KBM-7 (cell line): ENCODE measurements around the gene ZXDC.

Experiments
- DNase-seq: peaks from one replicate; pipeline ENCODE4 v3.0.0-alpha.2; 2015
- in situ Hi-C: fragments of 300-500 bp; cut with MboI; formaldehyde crosslinking; loops from 2 replicates; pipeline ENCODE4 v1.14.3; 2020; ENCODE audit warnings: low sequenced_read_pairs, low pct_unique_long_range_greater_than_20kb, mixed read lengths

Gene ZXDC

DNA sequence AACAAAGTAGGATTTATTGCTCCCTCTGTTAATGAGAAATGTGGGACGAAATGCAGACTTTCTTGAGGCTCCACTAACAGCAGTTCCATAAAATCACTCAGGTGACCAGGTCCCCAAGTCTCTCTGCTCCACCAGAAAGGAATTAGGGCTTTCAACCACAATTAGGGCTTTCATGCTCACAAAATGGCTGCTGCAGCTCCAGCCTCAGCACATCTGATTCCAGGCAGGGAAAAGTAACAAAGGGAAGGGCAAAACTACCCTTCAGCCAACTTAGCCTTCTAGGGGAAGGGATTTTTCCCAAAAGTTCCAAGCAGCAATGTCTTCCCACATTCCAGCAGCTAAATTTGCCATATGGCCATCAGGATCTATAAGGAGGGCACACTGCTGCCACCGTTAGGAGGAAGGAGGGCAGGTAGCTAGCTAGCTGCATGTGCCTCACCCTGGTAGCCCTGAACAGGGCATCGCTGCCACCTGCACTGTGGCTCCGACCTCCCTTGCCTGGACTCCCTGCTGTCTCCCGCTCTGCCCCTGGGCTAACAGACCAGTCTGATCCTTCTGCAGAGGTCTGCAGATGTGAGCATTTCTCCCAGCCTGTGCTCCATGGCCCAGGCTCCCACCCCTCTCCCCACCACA lies 68.2 kb downstream of the ZXDC start:
- in situ Hi-C loops = no loop called here
- no peak for DNase-seq

DNA sequence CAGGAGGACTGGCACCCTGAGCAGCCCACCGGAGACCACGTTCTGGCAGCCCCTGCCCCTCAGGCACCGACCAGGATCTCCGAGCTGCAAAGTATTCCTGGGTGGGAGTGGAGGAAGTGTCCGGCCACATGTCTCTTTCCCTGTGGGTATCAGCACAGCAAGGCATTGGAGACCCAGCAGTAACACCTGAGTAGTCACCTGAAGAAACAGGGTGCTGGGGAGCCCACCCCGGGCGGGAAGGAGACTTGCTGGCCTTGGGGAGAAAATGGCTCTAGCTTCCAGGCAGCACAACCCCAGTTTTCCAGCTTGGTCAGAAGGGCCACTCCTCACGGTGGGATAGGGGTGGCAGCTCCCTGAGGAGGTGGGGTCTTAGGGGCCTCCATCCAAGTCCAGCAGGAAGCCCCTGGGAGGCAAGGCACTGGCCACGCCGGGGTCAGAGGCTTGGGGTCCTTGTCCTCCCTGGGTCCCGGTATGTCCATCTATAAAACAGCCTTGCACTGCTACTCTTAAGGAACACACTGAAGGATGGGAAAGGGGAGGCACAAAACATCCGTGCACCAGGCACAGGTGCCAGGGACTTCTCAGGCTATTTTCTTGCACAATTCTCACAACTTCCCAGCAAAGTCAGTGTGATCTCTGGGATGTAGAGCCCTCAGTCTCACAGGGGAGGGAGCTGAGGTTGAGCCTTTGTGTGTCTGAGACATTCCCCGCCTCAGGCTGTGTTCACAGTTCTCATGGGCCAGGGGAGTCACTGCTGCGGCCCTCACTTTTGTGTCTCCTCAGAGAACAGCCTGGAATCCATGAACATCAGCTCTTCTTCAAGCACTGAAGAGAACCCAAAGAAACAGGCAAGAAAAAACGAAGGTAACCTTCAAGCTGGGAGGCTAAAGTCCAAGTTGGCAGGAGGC lies 69.0 kb downstream of the ZXDC start:
- no peak for DNase-seq
- in situ Hi-C loops = no loop called here

DNA sequence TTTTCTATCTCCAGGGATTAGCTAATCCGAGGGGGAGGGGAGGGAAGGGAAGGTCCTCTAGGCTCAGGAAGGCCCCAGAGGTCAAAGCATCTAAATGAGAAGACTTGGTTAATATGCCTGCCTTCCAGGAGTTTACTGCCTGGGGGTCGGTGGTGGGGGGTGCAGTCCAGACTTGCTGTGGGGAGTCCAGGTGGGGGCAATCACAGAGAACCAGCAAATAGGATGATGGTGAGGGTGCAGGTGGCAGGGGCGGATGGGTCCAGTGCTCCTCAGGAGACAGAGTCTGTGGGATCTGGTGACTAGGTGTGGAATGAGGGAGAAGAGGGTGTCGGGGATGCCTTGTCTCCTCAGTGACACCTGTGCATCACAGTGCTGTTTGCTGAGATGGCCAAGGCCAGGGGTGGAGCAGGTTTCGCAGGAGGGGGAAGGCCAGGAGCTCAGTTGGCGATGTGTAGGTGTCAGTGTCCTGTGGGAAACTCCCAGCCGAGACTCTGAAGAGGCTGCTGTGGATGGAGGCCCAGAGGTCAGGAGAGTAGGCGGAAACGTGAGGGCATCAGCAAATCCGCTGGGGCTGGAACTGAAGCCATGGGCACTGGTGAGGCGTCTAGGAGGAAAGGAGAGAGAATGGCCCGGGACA lies 72.9 kb downstream of the ZXDC start:
- DNase-seq = no peak
- in situ Hi-C loops = no loop called here

DNA sequence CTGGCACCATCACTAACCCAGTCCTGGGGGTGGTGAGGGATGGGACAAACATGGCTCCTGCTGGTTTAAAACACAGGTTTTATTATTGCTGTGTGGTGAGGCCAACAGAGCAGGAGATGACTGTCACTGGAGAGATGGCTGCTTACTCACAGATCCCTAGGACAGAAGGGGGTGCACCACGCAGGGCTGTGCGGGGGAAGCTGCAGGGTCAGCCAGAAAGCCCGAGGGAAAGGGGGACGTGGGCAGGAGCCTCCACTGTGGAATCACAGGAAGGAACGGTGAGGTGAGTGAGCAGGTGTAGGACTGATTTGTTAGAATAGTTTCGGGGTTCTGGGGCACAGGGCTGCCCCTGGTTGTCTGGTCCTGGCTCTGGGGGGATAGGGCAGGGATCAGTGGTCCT lies 73.5 kb downstream of the ZXDC start:
- in situ Hi-C loops = no loop called here
- no peak for DNase-seq

DNA sequence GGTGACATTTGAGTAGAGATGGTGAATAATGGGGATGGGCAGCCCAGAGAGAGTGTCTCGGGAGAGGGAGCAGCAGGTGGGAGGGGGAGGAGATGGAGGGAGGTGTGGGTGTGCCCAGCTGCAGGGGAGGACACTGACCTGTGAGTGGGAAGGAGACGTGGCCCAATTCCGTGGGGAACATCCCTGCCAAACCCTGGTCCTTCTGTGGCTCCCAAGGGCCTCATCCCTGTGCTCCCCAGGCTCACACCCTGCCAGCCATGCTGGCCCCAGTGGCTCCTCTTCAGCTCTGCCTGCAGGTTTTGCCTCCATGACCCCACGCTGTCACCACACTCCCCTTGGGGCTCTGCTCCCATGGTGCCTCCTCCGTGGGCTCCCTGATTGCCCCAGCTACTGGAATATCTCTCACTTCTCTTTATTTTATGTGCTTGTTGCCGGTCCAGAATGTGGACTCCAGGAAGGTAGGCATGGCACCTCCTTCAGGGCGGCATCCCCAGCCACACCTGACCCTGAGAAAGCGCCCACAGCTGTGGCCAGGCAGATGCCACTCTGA lies 74.0 kb downstream of the ZXDC start:
- in situ Hi-C loops = no loop called here
- DNase-seq = no peak

DNA sequence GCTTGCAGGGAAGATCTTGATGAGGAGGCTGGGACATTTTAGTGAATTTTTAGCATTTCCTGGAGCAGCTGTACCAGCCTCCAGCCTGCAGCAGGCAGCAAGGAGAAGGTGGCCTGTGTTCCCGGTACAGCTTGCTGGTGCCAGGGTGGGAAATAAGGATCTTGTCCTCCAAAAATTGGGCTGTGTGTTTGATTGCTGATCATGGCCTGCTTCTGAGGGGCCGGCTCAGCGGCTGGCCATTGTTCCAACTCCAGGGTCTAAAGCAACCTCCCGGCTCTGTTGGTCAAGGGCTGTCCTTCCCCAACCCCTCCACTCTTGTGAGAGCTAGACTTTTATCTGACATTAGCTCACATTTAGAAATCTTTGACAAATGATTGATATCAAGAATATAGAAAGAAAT lies 75.9 kb downstream of the ZXDC start:
- DNase-seq = no peak
- in situ Hi-C loops = no loop called here

DNA sequence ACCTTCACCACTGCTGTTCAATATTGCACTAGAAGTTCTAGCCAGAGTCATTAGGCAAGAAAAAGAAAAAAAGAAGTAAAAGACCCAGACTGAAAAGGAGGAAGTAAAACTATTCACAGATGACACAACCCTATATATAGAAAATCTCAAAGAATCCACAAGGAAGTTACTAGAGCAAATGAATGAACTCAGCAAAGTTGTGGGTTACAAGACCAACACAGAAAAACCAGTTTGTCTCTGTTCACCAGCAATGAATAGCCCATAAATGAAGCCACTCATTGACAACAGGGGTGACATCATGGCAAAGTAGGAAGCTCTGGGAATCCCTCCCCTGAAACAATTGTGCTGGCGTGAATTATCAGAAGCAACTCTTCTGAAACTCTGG lies 76.3 kb downstream of the ZXDC start:
- in situ Hi-C loops = no loop called here

DNA sequence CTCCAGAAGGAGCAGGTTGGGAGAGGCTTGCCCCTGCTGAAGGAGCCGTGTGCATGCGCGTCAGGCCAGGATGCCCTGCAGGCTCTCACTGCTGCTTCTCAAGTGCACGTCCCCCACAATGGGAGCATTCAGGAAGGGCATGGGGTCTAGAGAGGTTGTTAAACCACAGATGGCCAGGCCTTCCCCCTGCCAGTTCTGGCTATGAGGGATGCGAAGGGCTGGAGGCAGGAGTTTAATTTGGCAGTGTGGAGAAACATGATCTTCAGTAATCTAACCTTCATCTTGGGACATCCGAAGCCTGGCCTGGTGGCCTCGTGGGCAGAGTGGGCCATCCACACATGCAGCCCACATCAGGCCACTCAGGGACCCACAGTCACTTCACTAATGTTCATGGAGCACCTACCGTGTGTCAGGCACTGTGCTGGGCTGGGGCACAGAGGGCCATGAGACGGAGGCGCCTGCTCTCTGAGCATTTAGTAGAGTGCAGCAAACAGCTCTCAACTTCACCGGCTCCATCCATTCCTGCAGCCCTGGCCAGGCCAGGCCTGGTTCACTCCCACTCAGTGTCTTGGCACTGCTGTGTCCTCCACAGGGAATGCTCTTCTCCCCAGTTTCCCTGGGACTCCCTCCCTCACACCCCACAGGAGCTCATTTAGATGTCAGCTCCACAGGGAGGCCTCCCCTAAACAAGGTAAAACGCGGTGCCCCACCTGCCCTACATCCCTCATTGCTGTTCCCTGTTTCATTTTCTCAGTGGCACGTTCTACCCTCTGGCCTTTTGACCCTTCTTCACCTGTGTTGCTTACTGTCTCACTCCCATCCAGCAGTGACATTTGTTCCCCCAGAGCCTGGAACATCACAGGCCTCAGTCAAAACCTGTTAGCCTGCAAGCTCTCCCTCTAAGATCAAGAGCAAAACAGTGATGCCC lies 77.0 kb downstream of the ZXDC start:
- in situ Hi-C loops = no loop called here
- no peak for DNase-seq

More for the DNA sequence above, 76.3 kb downstream of the ZXDC start:
- peak; percentile 63 for DNase-seq

DNA sequence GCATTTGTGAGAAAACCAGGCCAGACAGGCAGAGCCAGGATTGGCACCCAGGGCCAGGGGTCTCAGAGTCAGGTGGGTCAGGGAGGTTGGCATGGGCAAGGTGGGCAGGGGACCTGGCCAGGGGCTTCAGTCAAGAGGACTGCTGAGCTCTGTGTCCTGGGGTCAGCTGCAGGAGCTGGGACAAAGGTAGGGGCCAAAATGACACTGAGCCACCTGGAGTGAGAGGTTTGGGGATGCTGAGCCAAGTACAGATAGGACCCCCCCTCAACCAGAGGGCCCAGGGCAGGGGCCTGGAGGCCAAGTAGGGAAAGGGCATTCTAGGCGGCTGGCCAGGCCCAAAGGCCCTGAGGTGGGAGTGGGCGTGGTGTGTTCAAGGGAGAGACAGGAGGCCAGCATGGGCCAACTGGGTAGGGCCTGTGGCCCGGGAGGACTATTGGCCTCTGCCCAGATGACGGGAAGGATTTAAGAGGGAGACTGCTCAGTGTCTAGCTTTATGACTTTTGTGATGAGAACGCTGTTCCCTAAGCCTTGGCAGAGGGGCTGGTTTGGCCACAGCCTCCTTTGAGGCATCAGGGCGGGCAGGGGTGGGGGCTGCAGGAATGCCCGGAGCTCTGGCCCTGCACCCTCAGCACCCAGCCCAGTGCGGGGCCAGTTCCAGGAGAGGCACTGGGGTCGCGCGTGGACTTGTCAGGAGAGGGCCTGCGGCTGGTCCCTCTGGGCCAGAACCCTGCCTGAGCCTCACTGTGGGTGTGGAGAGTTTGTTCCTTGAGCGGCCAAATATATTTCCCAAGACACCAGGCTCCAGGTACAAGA lies 77.9 kb downstream of the ZXDC start:
- in situ Hi-C loops = no loop called here
- DNase-seq = no peak

DNA sequence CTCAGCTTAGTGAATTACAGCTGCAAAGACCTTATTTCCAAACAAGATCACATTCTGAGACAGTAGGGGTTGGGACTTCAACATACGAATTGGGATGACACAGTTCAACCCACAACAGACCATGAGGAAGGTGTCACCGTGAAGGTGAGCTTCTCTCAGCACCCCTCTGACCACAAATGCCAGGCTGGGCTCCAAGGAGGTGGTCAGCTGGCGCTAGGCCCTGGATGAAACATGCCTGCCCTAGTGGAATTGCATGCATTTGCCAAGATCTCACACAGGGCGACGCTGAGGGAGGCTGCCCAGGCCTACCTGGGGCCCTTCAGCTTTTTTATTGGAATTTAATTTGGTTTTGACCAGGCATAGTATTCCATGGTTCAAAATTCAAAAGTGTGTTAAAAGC lies 79.2 kb downstream of the ZXDC start:
- DNase-seq = no peak
- in situ Hi-C loops = no loop called here

DNA sequence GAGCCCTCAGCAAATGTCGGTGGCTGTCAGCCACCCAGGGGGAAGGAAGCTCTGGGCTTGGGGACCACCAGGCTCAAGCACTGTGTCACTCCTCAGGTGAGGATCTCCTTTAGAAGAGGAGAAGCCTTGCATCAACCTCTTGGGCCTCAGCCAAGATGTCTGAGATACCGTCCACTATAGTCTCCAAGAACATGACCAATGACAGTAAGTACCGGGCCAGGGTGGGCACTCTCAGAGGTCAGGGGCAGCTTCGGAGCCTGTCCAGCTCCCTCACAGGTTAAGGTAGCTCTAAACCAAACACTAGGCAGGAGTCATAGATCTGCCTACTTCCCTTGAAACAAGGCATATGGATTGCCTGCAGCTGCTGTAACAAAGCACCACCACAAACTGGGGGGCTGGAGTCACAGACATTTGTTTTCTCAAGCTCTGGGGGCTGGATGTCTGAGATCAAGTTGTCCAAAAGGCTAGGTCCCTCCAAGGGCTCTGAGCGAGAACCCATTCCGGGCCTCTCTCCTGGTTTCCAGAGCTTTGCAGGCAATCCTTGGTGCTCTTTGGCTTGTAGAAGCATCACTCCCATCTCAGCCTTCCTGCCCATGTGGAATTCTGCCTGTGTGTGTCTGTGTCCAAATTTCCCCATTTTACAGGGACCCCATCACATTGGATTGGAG lies 79.7 kb downstream of the ZXDC start:
- in situ Hi-C loops = no loop called here
- DNase-seq = no peak

DNA sequence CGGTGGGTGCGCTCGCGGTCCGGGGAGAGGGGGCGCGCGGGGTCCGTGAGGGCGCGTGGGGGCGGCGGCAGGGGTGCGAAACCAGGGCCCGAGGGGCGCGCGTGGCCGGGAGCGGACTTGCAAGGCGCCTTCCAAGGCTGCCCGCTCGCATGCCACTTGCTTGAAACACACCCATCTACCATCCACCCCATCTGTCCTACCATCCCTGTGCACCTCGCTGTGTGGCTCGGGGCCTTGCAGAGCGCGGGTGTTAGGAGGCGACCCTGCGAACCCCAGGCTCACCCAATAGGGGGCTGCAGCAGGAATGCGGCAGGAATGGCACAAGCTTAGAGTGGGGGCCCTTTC lies 80.7 kb downstream of the ZXDC start:
- no peak for DNase-seq
- in situ Hi-C loops = no loop called here

DNA sequence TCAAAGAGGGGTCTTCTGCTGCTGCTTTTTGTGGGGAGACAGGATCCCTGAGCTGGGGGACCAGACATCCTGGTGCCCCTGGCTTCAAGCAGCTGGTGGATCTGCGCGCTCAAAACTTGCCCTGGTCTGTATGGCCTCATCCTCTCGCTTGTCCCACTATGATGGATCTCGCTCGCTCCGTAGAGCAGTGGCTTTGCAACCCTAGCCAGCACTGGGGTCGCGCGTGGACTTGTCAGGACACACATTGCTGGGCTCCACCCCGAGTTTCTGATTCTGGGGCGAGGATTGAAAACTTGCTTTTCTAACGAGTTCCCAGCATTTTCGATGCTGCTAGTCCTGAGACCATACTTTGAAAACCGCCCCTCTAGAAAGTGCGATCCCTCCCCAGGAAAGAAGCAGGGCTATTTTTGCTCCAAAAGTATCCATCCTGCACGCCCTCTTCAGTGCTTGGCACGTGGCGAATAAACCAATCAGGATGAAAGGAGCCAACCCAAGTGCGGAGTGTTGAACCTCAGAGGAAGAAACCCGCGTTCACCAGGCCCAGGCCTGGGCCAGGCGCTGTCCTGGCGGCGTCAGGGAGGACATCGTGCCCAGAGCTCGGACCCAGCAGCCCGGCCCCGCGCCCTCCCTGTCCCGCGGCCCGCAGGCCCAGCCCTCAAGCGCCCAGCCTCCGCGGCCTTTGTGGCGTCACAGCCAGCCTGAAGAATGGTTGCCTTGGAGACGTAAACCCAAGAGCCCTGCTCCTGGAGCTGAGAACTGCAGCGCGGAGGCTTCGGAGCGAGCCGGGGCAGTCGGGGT lies 81.3 kb downstream of the ZXDC start, which contains the start of gene CFAP100:
Gene CFAP100, plus strand, starts transcription at position 731 of the 798 bp plus-strand sequence. CDS start 1,092 bp downstream, outside the sequence.
- in situ Hi-C loops = no loop called here

DNA sequence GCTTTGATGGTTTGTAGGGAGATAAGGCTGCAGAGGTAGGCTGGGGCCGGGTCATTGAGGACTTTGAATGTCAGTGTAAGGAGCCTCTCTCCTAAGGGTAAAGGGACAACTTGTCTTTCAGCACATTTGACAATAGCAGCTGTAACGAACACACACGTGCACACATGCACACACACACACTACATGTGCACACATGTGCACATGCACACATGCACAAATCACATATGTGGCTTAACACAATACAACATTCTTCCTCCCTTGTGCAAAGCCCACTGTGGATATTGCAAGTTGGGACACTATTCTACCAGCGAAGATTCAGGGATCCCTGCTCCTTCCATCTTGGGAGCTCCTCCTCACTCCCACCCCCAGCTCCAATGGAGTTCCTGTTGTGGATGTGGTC lies 82.1 kb downstream of the ZXDC start:
- no peak for DNase-seq
- in situ Hi-C loops = no loop called here

More for the DNA sequence above, 81.3 kb downstream of the ZXDC start, which contains the start of gene CFAP100:
- DNase-seq = no peak

DNA sequence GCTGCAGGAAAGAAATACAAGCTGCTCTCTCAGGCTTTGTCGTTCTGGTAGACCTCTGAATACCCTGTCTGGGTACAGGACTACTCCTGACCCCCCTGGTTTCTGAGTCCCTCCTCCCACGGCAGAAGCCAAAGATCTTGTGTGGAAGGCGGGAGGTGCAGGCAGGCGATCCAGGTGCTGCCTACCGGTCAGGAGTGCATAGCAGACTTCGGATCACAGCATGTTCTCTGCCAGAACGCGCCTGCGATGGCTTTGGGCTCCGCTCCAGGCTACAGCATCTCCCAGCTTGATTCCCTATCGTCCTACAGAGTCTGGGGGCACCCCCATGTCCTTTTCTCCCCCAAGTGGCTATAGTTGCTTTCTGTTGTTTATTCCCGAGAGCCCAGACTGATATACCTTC lies 83.4 kb downstream of the ZXDC start:
- DNase-seq = no peak
- in situ Hi-C loops = no loop called here

DNA sequence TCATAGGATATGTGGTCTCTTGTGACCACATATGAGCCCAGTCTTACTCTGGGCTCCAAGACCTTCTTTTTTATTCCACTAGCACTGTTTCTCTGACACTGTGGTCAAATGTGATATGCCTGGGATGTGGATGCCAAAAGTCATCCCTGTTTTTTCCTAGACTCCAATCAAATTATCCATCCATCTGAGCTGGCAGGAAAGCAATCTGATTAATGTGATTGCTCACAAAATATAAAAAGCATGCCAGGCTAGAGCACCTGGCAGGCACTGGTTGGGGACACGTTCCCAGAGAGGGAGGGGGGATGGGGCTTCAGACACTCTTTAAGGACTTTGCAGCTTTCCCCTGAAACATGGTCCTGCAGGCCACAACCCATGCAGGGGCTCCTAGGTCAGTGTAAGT lies 84.1 kb downstream of the ZXDC start:
- DNase-seq = no peak
- in situ Hi-C loops = no loop called here

DNA sequence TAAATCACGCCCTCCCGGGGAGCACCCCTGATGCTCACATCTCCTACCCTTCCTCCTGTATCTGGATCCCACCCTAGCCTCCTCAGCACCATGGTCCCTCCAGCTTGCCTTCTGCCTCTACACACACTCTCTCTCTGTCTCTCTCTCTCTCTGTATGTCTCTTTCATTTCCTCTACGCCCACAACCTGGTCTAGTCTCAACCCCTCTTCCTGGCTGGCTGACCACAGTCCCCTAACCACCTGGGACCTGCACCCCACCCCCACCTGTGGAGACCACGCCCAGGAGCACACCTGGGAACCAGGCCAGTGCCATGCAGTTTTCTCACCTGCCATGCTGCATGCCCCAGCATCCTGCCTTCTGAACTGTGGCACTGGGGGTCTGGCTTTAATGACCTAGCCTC lies 84.9 kb downstream of the ZXDC start:
- no peak for DNase-seq
- in situ Hi-C loops = no loop called here
